Stomach (tissue), 19 donors: Measurements from ENCODE around the gene SHE. TPM values are rescaled to one million over a fixed set of nuclear protein-coding genes. Genes with fewer than 3 reads are reported as not detected.

Experiments used
- DNase-seq, 2 donors: peaks; one replicate each; pipeline versions ENCODE4 v3.0.0 to v3.0.0-alpha.2; 2013 to 2019
- H3K27ac ChIP-seq, 5 donors: fragments of 200-600 bp in 4 of 5; sonication (generic) in 4 of 5; one replicate each; pipeline ENCODE4 v1.5.1; 2013 to 2019; ENCODE audit warnings: mild to moderate bottlenecking in 1 of 5, moderate library complexity in 1 of 5
- H3K27me3 ChIP-seq, 3 donors: fragments of 200-600 bp; sonication (generic); one replicate each; pipeline ENCODE4 v1.5.1; 2017 to 2019; ENCODE audit warnings: mixed run types in 1 of 3
- H3K36me3 ChIP-seq, 4 donors: fragments of 200-600 bp; sonication (generic); 1 replicate in 3 of 4; 2 replicates in 1 of 4; pipeline ENCODE4 v1.5.1; 2016 to 2019
- H3K4me1 ChIP-seq, 4 donors: fragments of 200-600 bp; sonication (generic); one replicate each; pipeline ENCODE4 v1.5.1; 2016 to 2019
- H3K4me3 ChIP-seq, 4 donors: fragments of 200-600 bp; sonication (generic) in 3 of 4; one replicate each; pipeline ENCODE4 v1.5.1; 2016 to 2019; ENCODE audit warnings: mild to moderate bottlenecking in 1 of 4
- H3K9me3 ChIP-seq, 4 donors: fragments of 200-600 bp; sonication (generic); one replicate each; pipeline ENCODE4 v1.5.1; 2016 to 2019
- CTCF ChIP-seq, 7 experiments: fragments of 450-650 bp in 4 of 7; fragments of 200-600 bp in 3 of 7; sonication (generic) in 3 of 7; IDR thresholded peaks; one replicate each; pipeline ENCODE4 v1.5.1; 2016 to 2019; ENCODE audit warnings: antibody characterized with exemption in 7 of 7, control low read depth in 2 of 7, mild to moderate bottlenecking in 1 of 7
- EP300 ChIP-seq: sonication (generic); formaldehyde crosslinking; IDR thresholded peaks from one replicate; pipeline ENCODE4 v1.6.1; 2017; ENCODE audit warnings: antibody characterized with exemption
- POLR2A ChIP-seq, 4 donors: fragments of 450-650 bp; IDR thresholded peaks; one replicate each; pipeline ENCODE4 v1.6.1; 2016; ENCODE audit warnings: antibody characterized with exemption in 4 of 4, control low read depth in 2 of 4, mild to moderate bottlenecking in 1 of 4, moderate library complexity in 1 of 4
- POLR2AphosphoS5 ChIP-seq, 3 donors: sonication (generic); formaldehyde crosslinking; IDR thresholded peaks; one replicate each; pipeline ENCODE4 v1.6.1; 2016; ENCODE audit warnings: antibody characterized with exemption in 3 of 3
- WGBS, 5 donors: extraction: QIAGEN DNeasy Blood & Tissue Kit in 3 of 5; methylation state at CpG; one replicate each; pipeline versions ENCODE4 v1.1.5 to v1.1.7; 2013 to 2018; 5-methylcytosine and 5-hydroxymethylcytosine counted together
- intact Hi-C: fragments of 100-400 bp; cut with DNase I; formaldehyde crosslinking; loops from one replicate; pipeline ENCODE4 v1.15.1; 2023; ENCODE audit warnings: low total_unique reads
- long read RNA-seq, 10 donors: transcript quantifications; one replicate each; lab custom pipeline, GENCODE V29; 2026
- polyA plus RNA-seq, 3 donors: library from polyadenylated mRNA; stranded (reverse); fragments of 200-250 nt; gene quantifications; one replicate each; pipeline ENCODE4 v1.2.3, GENCODE V29; 2013
- total RNA-seq, 5 donors: library from RNA; depleted of rRNA; stranded (reverse); fragments of >200 nt; gene quantifications; one replicate each; pipeline versions ENCODE4 v1.1.0 to v1.2.3, GENCODE V29; 2014 to 2016
- donor health status: healthy with polysubstance abuse.
- donor health status: Bipolar disorder and iron deficiency.
- donor health status: healthy.

SHE gene
- 10 to 100 TPM in 2 of 5 donors, 1 to 10 TPM in 2, under 1 TPM in 1; 0.87 to 13.8 (median 4.9) TPM for total RNA-seq
- 1 to 10 TPM; 2.9 to 5.2 (median 4.0) TPM for polyA plus RNA-seq
- long read RNA-seq, donor 1, result 0 reads
- long read RNA-seq, donor 2, full-length matches to known transcripts, result 3 of 3 reads
- long read RNA-seq, donor 2, partial matches to known transcripts, result 0 of 3 reads
- long read RNA-seq, donor 2, other reads (novel, unspliced or antisense), result 0 of 3 reads
- long read RNA-seq, donor 3, full-length matches to known transcripts, result 1 of 1 reads
- long read RNA-seq, donor 3, partial matches to known transcripts, result 0 of 1 reads
- long read RNA-seq, donor 3, other reads (novel, unspliced or antisense), result 0 of 1 reads
- long read RNA-seq, donor 4, result 0 reads
- long read RNA-seq, donor 5, result 0 reads
- long read RNA-seq, donor 6, result 0 reads
- long read RNA-seq, donor 7, full-length matches to known transcripts, result 1 of 1 reads
- long read RNA-seq, donor 7, partial matches to known transcripts, result 0 of 1 reads
- long read RNA-seq, donor 7, other reads (novel, unspliced or antisense), result 0 of 1 reads
- long read RNA-seq, donor 8, full-length matches to known transcripts, result 1 of 1 reads
- long read RNA-seq, donor 8, partial matches to known transcripts, result 0 of 1 reads
- long read RNA-seq, donor 8, other reads (novel, unspliced or antisense), result 0 of 1 reads
- long read RNA-seq, donor 9, result 0 reads
- long read RNA-seq, donor 10, result 0 reads

GRCh38 chr1:154502066-154502743, at the start of gene SHE, which contains the start of gene TDRD10:
Gene SHE (minus strand): TSS chr1:154502412. CDS start chr1:154502026, 386 bp downstream.
Gene TDRD10 (plus strand): TSS chr1:154502219. CDS start chr1:154506904, 4,685 bp downstream.
- Histone ChIP-seq H3K4me3 (peak within 1 kb of the TSS; percentile 43 to 60 (median 46)), H3K36me3 (no peaks in the 10 kb centered on the region), H3K4me1 (peaks cover 15 to 24% (median 19%) of the 10 kb centered on the region in 4 donors), H3K27me3 (peaks cover 18 to 80% (median 39%) of the 10 kb centered on the region in 3 donors), H3K9me3 (peaks cover 0 to 17% (median 10%) of the 10 kb centered on the region in 4 donors), H3K27ac (peak within 1 kb of the TSS; percentile 5 to 69 (median 66))
- intact Hi-C loops, result no loop called here
- 2 to 5% (median 5%) methylated on average over 22 to 90 of the region's 90 CpGs for WGBS, 5 donors
- peak in 1 of 2 donors; percentile 74 for DNase-seq
- no peak for TF ChIP-seq CTCF (IDR thresholded peaks at IDR 0.05)
- TF ChIP-seq POLR2AphosphoS5 (IDR thresholded peaks at IDR 0.05), result no peak
- TF ChIP-seq POLR2A (IDR thresholded peaks at IDR 0.05), result no peak
- no peak for TF ChIP-seq EP300

- no peak for DNase-seq
- Histone ChIP-seq H3K4me1 (peaks cover 18 to 81% (median 53%) of the 10 kb centered on the region in 4 donors), H3K36me3 (peaks cover 71 to 78% (median 74%) of the 10 kb centered on the region in 4 donors), H3K27me3 (no peaks in the 10 kb centered on the region), H3K4me3 (no peak overlapping the region), H3K9me3 (no peaks in the 10 kb centered on the region), H3K27ac (no peak overlapping the region)
- intact Hi-C loops, result no loop called here
- WGBS, 5 donors, result 77 to 100% (median 84%) methylated on average over 1 to 4 of the region's 4 CpGs
- TF ChIP-seq CTCF (IDR thresholded peaks at IDR 0.05), result no peak
- TF ChIP-seq POLR2AphosphoS5 (IDR thresholded peaks at IDR 0.05), result no peak
- TF ChIP-seq EP300, result no peak
- TF ChIP-seq POLR2A (IDR thresholded peaks at IDR 0.05), result no peak
Observed at GRCh38 chr1:154551474-154551873, 49.3 kb upstream of the SHE start.

- peaks cover 69 to 74% (median 71%) of the 10 kb centered on the region in 4 donors for H3K36me3 ChIP-seq
- intact Hi-C loops, result no loop called here
- H3K9me3 ChIP-seq, result no peaks in the 10 kb centered on the region
- WGBS, 5 donors, result 65 to 79% (median 68%) methylated on average over 6 of the region's 6 CpGs
- DNase-seq, result no peak
- no peak overlapping the region for H3K27ac ChIP-seq
- no peak for TF ChIP-seq POLR2A (IDR thresholded peaks at IDR 0.05)
- H3K4me1 ChIP-seq, result peaks cover 11 to 73% (median 45%) of the 10 kb centered on the region in 4 donors
- H3K27me3 ChIP-seq, result no peaks in the 10 kb centered on the region
- H3K4me3 ChIP-seq, result no peak overlapping the region
Observed at GRCh38 chr1:154550657-154551056, 48.4 kb upstream of the SHE start.

GRCh38 chr1:154550070-154550469, 47.9 kb upstream of the SHE start:
- Histone ChIP-seq H3K27ac (no peak overlapping the region), H3K27me3 (no peaks in the 10 kb centered on the region), H3K36me3 (peaks cover 63 to 68% (median 65%) of the 10 kb centered on the region in 4 donors), H3K4me3 (no peak overlapping the region), H3K4me1 (peaks cover 11 to 68% (median 43%) of the 10 kb centered on the region in 4 donors), H3K9me3 (no peaks in the 10 kb centered on the region)
- intact Hi-C loops, result no loop called here
- WGBS, 5 donors, result 44 to 63% (median 47%) methylated on average over 5 of the region's 5 CpGs
- DNase-seq, result no peak
- TF ChIP-seq POLR2AphosphoS5 (IDR thresholded peaks at IDR 0.05) (no peak), CTCF (IDR thresholded peaks at IDR 0.05) (no peak), POLR2A (IDR thresholded peaks at IDR 0.05) (no peak), EP300 (no peak)
